T follicular helper cell (primary cell): ENCODE data around the gene SLC26A1.

Experiments used
- DNase-seq: peaks from one replicate; pipeline ENCODE4 v3.0.0-alpha.2; 2020; ENCODE audit warnings: low read depth

Gene SLC26A1

GRCh38 chr4:965048-965765 is 28.0 kb downstream of the SLC26A1 start:
- no peak for DNase-seq

- no peak for DNase-seq
Observed at GRCh38 chr4:964346-965025, 28.7 kb downstream of the SLC26A1 start.

DNA sequence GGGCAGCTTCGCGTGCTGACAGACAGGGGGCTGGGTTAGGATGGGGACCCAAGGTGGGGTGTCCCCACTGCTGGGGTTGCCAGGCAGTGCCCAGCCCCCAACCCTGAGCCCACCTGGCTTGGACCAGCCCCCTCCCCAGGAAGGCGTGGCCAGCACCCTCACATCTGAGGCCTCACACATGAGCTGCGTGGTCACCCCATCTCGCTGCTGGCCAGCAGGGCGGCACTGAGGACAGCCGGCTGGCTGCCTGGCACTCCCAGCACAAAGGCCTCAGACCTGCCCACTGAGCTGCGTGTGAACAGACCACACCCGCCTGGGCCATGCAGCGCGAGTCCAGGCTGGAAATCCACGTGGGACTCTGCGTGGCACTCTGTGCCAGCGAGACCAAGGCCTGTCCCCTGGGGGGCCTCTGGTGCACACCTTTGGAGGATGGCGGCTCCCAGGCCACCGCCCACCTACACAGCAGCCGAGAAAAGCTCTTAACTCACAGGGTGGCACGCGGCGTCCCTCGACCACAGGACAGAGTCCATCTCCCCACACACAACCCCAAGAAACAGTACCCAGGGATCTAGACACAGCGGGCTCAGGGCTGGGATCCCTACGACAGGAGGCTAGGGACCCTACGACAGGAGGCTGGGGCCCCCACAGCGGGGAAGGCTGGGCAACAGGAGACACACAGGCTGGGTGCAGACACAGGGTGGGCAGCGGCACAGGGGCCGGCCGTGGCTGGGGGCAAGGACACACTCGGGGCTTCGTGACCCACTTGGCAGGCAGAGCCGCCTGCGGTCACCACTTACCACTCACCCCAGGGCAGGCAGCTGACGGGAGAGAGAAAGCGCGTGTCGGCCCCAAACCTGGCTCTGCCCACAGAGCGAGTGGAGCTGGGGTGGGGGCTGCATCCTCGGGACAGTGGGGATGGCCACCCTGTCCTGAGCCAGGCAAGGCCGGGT is 29.7 kb downstream of the SLC26A1 start:
- DNase-seq: no peak

- no peak for DNase-seq
Observed at GRCh38 chr4:962231-963208, 30.7 kb downstream of the SLC26A1 start.

GRCh38 chr4:961351-962230 is 31.6 kb downstream of the SLC26A1 start:
- DNase-seq: no peak

- DNase-seq: no peak
Observed at GRCh38 chr4:960636-961350, 32.4 kb downstream of the SLC26A1 start.

- no peak for DNase-seq
Observed at GRCh38 chr4:960140-960635, 33.0 kb downstream of the SLC26A1 start.

DNA sequence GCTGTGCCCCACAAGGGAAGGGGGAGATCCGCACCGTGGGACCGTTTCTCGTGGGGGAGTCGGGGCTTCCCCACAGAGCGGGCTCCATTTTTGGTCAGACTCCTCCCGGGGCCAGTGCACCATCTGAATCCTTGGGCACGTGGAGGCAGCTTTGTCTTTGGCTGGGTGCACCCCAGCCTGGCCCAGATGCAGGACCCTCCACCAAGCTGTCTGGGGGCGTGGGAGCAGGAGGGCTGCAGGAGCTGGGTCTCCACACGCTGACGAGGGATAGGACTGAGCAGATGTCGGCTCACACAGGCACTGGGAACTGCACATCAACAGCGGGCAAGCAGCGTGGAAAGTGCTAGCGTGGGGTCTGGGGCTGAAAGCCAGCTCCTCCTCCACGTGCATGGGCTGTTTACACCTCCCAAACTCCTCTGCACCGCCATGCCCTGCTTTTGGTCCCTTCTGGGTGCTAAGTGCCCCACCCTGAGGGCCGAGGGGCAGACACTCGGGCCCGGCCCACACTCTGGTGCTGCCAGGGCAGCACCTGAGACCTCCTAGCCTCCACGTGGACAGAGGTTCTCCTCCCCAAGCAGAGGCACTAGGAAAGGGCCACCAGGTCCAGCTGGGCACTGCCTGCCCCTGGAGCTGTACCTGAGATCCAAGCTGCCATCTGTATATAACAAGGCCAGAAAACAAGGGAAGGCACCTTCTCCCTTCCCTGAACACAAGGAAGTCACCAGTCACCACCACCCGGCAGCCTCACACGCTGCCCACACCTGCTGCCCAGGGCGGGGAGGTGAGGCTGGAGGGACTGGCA is 33.7 kb downstream of the SLC26A1 start:
- DNase-seq: no peak

DNA sequence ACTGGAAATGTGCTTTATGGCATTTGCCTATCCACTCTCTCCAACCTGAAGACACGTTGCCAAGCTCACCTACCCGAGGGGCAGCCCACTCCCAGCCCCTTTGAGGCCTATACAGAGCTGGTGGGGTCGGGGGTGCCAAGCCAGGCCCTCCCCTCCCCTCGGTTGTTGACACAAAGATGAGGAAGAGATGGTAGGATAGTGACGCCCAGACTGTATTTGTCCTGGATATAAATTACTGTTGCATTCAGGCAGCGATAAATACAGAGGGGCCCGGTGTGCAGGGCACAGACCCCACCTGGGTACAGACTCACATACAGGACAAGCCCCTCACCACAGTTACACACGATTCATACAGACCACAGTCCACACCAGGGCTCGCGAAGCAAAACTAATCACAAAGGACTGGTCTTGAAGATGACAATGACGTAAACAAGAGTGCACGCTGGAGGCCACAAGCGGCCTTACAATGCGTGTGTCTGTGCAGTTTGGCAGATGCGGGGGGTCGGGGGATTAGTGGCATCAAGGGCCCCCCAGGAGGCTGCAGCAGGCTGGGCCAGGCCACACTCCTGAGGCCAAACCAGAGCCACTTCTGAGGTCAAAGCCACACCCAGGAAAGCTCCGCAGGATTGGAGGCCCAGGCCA is 34.4 kb downstream of the SLC26A1 start:
- DNase-seq: no peak

GRCh38 chr4:958314-958665 is 34.9 kb downstream of the SLC26A1 start:
- no peak for DNase-seq

DNA sequence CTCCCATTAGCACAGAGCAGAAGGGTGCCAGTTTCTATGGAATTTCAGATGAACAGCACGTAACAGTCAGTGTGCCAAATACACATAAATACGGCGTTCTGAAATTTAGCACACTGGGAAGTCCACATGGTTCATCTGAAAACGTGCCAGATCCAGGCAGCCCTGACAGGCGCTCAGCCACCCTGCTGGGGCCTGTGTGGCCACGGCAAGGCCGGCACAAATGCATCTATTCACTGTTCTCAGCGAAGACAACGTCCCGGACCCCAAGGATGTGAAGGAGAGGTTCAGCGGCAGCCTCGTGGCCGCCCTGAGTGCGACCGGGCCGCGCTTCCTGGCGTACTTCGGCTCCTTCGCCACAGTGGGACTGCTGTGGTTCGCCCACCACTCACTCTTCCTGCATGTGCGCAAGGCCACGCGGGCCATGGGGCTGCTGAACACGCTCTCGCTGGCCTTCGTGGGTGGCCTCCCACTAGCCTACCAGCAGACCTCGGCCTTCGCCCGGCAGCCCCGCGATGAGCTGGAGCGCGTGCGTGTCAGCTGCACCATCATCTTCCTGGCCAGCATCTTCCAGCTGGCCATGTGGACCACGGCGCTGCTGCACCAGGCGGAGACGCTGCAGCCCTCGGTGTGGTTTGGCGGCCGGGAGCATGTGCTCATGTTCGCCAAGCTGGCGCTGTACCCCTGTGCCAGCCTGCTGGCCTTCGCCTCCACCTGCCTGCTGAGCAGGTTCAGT is 35.5 kb downstream of the SLC26A1 start:
- DNase-seq: no peak

DNA sequence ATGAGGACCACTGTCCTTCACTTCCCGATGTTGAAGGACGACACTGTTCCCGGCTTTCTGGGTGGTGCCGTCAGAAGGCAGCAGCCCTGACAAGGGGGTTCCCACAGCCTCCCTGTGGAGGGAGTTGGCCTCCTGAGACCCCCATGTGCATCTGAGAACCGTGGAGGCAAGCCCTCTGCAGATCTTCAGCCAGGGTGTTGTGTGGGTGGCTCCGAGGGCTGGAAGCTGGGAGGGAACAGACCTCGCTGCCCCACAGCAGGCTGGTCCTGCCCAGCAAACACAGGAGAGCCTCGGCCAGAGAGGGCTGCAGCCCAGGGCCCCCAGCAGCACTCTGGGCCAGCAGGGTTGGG is 36.0 kb downstream of the SLC26A1 start:
- DNase-seq: no peak

- no peak for DNase-seq
Observed at GRCh38 chr4:956531-957230, 36.5 kb downstream of the SLC26A1 start.

DNA sequence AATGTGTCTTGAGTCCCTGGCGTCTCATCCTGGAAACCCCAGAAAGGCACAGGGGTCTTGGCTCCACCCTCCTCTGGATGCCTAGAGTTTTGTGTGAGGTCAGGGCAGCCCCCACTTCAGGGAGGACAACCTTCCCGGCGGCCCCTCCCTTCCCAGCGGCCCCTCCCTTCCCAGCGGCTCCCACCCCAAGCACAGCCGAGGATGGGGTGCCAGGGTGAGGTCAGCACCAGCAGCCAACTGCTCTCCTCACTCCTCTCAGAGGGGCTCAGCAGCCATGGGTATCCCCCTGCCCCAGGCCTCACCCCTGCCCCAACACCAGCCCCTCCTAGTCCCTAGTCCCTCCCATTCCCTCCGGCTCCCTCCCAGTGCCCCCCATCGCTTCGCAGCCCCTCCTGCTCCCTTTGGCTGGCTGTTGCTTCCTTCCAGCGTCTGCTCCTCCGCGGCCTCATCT is 37.2 kb downstream of the SLC26A1 start:
- DNase-seq: no peak

DNA sequence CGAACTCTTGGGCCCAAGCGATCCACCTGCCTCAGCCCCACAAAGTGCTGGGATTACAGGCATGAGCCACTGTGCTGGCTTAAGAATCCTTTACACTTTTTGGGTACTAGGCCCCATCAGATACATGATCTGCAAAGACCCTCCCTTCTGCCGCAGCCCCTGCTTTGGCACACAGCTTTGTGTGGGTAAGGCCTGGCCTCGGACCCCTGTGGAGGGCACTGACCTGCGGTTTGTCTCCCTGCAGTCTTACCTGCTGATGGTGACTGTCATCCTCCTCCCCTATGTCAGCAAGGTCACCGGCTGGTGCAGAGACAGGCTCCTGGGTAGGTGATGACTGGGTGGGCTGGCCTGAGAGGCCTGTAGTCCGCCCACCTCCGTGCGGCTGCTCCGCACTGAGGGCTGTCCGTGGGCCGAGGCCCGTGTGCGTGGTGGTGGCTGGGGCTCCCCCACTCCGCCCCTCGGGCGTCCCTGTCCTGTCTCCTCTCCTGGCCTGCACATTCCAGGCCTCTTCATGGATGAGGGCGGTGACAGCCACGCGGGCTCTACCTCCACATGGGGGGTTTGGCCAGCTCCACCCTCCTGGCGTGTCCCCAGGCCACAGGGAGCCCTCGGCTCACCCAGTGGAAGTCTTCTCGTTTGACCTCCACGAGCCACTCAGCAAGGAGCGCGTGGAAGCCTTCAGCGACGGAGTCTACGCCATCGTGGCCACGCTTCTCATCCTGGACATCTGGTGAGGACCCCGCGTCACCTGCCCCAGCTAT is 37.9 kb downstream of the SLC26A1 start:
- no peak for DNase-seq
